22Rv1 (cell line): ENCODE measurements around the gene RNF8.

ENCODE experiments used
- ZFX ChIP-seq: fragments of 450-650 bp; IDR thresholded peaks from 2 replicates; pipeline ENCODE4 v1.6.1; 2017; ENCODE audit warnings: antibody characterized with exemption, borderline replicate concordance
- TF ChIP-seq, protein P1 (sequence below): fragments of 450-650 bp; IDR thresholded peaks from 2 replicates; pipeline ENCODE4 v1.5.1; 2017; ENCODE audit warnings: mild to moderate bottlenecking

DNA sequence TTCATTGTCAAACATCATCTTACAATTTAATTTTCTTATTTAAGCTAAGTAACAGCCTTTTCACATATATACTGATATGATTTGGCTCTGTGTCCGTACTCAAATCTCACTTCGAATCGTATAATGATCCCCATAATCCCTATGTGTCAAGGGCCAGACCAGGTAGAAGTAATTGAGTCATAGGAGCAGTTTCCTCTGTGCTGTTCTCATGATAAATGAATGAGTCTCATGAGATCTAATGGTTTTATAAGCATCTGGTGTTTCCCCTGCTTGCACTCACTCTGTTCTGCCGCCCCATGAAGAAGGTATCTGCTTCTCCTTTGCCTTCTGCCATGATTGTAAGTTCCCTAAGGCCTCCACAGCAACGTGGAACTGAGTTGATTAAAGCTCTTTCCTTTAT is 54.2 kb downstream of the RNF8 start:
- TF ChIP-seq, protein P1, sequence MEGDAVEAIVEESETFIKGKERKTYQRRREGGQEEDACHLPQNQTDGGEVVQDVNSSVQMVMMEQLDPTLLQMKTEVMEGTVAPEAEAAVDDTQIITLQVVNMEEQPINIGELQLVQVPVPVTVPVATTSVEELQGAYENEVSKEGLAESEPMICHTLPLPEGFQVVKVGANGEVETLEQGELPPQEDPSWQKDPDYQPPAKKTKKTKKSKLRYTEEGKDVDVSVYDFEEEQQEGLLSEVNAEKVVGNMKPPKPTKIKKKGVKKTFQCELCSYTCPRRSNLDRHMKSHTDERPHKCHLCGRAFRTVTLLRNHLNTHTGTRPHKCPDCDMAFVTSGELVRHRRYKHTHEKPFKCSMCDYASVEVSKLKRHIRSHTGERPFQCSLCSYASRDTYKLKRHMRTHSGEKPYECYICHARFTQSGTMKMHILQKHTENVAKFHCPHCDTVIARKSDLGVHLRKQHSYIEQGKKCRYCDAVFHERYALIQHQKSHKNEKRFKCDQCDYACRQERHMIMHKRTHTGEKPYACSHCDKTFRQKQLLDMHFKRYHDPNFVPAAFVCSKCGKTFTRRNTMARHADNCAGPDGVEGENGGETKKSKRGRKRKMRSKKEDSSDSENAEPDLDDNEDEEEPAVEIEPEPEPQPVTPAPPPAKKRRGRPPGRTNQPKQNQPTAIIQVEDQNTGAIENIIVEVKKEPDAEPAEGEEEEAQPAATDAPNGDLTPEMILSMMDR: no peak
- no peak for TF ChIP-seq ZFX
